ENCODE results near the gene GABBR1. TPM values are rescaled to one million over a fixed set of nuclear protein-coding genes. Genes with fewer than 3 reads are reported as not detected.

The GABBR1 gene
- total RNA-seq, 1 experiment from 2014 or later = 11.9 TPM

- ChIA-PET CTCF (interaction anchor here (0.6 to 1.5 kb wide), 9 partner anchors 8 to 669 kb away, joined by 3 to 20 read pairs (median 4); partner anchors contain the start of gene GABBR1), POLR2A (interaction anchor here (0.6 kb wide), 1 partner anchor 105 kb away, joined by 4 read pairs; no protein-coding TSS in a partner anchor)
- Histone ChIP-seq H3K27ac (ENCODE audit: low read length) (peak overlapping the region; percentile 77; the same call in 1 of the 2 replicates), H3K4me1 (ENCODE audit: control insufficient read depth, insufficient read depth, low read length) (peaks cover 3% of the 10 kb centered on the region), H3K9me3 (ENCODE audit: control insufficient read depth, insufficient read depth, low read depth, low read length) (no peaks in the 10 kb centered on the region), H3K4me3 (ENCODE audit: low read depth in 2 of 2, low read length in 2 of 2) (peak overlapping the region; percentile 47 to 78), H3K36me3 (ENCODE audit: control insufficient read depth, insufficient read depth, low read length) (no peaks in the 10 kb centered on the region), H3K27me3 (ENCODE audit: control insufficient read depth, insufficient read depth, low read length) (no peaks in the 10 kb centered on the region)
- no peak for TF ChIP-seq POLR2AphosphoS5 (IDR thresholded peaks at IDR 0.05; ENCODE audit: low read depth, low read length)
- TF ChIP-seq CTCF (IDR thresholded peaks at IDR 0.05) = peak; percentile 96
- peak; percentile 26; the same call in 1 of the 2 replicates for TF ChIP-seq TCF7L2 (IDR thresholded peaks at IDR 0.05; ENCODE audit: low read depth, low read length)
- intact Hi-C loops (cut with micrococcal nuclease; ENCODE audit: unreplicated experiment) = no loop called here
- DNase-seq (ENCODE audit: low read depth, low spot score) (peak; percentile 90), ATAC-seq (peak; percentile 98)
- in situ Hi-C loops (cut with HindIII; ENCODE audit: low pct_unique_long_range_greater_than_20kb, low sequenced_read_pairs) = no loop called here
- no TSS peak for BruUV-seq (replicated peaks)
Measured at GRCh38 chr6:29649701-29650673, 17.0 kb upstream of the GABBR1 start.

GRCh38 chr6:29647927-29648642 lies 15.1 kb upstream of the GABBR1 start:
- ATAC-seq = no peak
- DNase-seq (ENCODE audit: low read depth, low spot score) = no peak
- no TSS peak for BruUV-seq (replicated peaks)

More at GRCh38 chr6:29647927-29648642, 15.1 kb upstream of the GABBR1 start:
- Histone ChIP-seq H3K27ac (ENCODE audit: low read length) (no peak overlapping the region), H3K4me1 (ENCODE audit: control insufficient read depth, insufficient read depth, low read length) (peaks cover 3% of the 10 kb centered on the region), H3K36me3 (ENCODE audit: control insufficient read depth, insufficient read depth, low read length) (no peaks in the 10 kb centered on the region), H3K9me3 (ENCODE audit: control insufficient read depth, insufficient read depth, low read depth, low read length) (no peaks in the 10 kb centered on the region), H3K4me3 (ENCODE audit: low read depth in 2 of 2, low read length in 2 of 2) (no peak overlapping the region), H3K27me3 (ENCODE audit: control insufficient read depth, insufficient read depth, low read length) (no peaks in the 10 kb centered on the region)
- in situ Hi-C loops (cut with HindIII; ENCODE audit: low pct_unique_long_range_greater_than_20kb, low sequenced_read_pairs) (no loop called here), intact Hi-C loops (cut with micrococcal nuclease; ENCODE audit: unreplicated experiment) (no loop called here)
- POLR2A ChIA-PET = no interaction called here
- TF ChIP-seq CTCF (IDR thresholded peaks at IDR 0.05) (peak; percentile 74), SIN3A (IDR thresholded peaks at IDR 0.05; ENCODE audit: borderline replicate concordance, insufficient read depth, low read depth, low read length) (no peak)
- CTCF ChIA-PET = interaction anchor here (1.0 kb wide), 2 partner anchors 48 to 187 kb away, joined by 5 to 13 read pairs; no protein-coding TSS in a partner anchor
